Upper lobe of left lung (tissue), 6 donors: Measurements from ENCODE around the gene ASB2. TPM values are rescaled to one million over a fixed set of nuclear protein-coding genes. Genes with fewer than 3 reads are reported as not detected.
A peak's percentile ranks its signal among the peaks of the same experiment; 100 is the strongest.

Source experiments
- ATAC-seq, 2 donors: fragments of 200-7000 bp; cut with Tn5 transposase; one replicate each; pipeline ENCODE4 v1.9.1; 2022; ENCODE audit warnings: mild to moderate bottlenecking in 2 of 2, moderate library complexity in 2 of 2; ENCODE audit not compliant: low FRiP score in 2 of 2
- DNase-seq, 2 donors: peaks; one replicate each; pipeline ENCODE4 v3.0.0-alpha.2; 2019 to 2020
- H3K27ac ChIP-seq, 4 donors: fragments of 200-600 bp; sonication (generic); one replicate each; pipeline ENCODE4 v1.5.1; 2016 to 2019
- H3K27me3 ChIP-seq, 4 donors: fragments of 200-600 bp; sonication (generic); one replicate each; pipeline ENCODE4 v1.5.1; 2017 to 2019
- H3K36me3 ChIP-seq, 4 donors: fragments of 200-600 bp; sonication (generic); one replicate each; pipeline ENCODE4 v1.5.1; 2016 to 2019
- H3K4me1 ChIP-seq, 4 donors: fragments of 200-600 bp; sonication (generic); one replicate each; pipeline ENCODE4 v1.5.1; 2018 to 2019
- H3K4me3 ChIP-seq, 4 donors: fragments of 200-600 bp; sonication (generic); one replicate each; pipeline ENCODE4 v1.5.1; 2017 to 2019; ENCODE audit warnings: mild to moderate bottlenecking in 2 of 4, moderate library complexity in 1 of 4
- H3K9me3 ChIP-seq, 4 donors: fragments of 200-600 bp; sonication (generic); one replicate each; pipeline ENCODE4 v1.5.1; 2018 to 2019
- EP300 ChIP-seq, 4 donors: sonication (generic); formaldehyde crosslinking; IDR thresholded peaks; one replicate each; pipeline ENCODE4 v1.5.1; 2017; ENCODE audit warnings: antibody characterized with exemption in 4 of 4, control low read depth in 2 of 4
- POLR2A ChIP-seq, 4 donors: fragments of 450-650 bp; IDR thresholded peaks; one replicate each; pipeline ENCODE4 v1.5.1; 2016 to 2017; ENCODE audit warnings: antibody characterized with exemption in 4 of 4, mild to moderate bottlenecking in 2 of 4
- POLR2AphosphoS5 ChIP-seq, 2 donors: sonication (generic); formaldehyde crosslinking; IDR thresholded peaks; one replicate each; pipeline ENCODE4 v1.5.1; 2017; ENCODE audit warnings: antibody characterized with exemption in 2 of 2
- WGBS, 2 donors: methylation state at CpG; one replicate each; pipeline ENCODE4 v1.1.5; 2017 to 2018; 5-methylcytosine and 5-hydroxymethylcytosine counted together
- total RNA-seq, 6 donors: library from RNA; depleted of rRNA in 4 of 6; stranded (reverse); fragments of >200 nt in 4 of 6; gene quantifications; one replicate each; pipeline versions ENCODE4 v1.1.0 to v1.2.1, GENCODE V29; 2016 to 2021
- TF ChIP-seq, protein P1 (sequence below), 6 experiments: fragments of 450-650 bp in 4 of 6; fragments of 200-600 bp in 2 of 6; sonication (generic) in 2 of 6; IDR thresholded peaks; one replicate each; pipeline ENCODE4 v1.5.1; 2016 to 2019; ENCODE audit warnings: antibody characterized with exemption in 6 of 6
- donor health status: DM: no; HTN: no; CAD: no; lungs with moderate emphysema.
- donor health status: DM: no; HTN: yes; CAD: no; lungs with severe emphysema.

Gene ASB2
- total RNA-seq, 6 donors from 2014 or later = 0.76 to 2.2 (median 1.9) TPM; not detected in 1

GRCh38 chr14:93986955-93987354, 10.6 kb upstream of the ASB2 start:
- Histone ChIP-seq H3K4me1 (no peaks in the 10 kb centered on the region), H3K27ac (no peak overlapping the region), H3K9me3 (no peaks in the 10 kb centered on the region), H3K36me3 (no peaks in the 10 kb centered on the region), H3K4me3 (no peak overlapping the region), H3K27me3 (no peaks in the 10 kb centered on the region)
- TF ChIP-seq POLR2A (IDR thresholded peaks at IDR 0.05) (no peak), EP300 (IDR thresholded peaks at IDR 0.05) (no peak), POLR2AphosphoS5 (IDR thresholded peaks at IDR 0.05) (no peak)
- TF ChIP-seq, protein P1, sequence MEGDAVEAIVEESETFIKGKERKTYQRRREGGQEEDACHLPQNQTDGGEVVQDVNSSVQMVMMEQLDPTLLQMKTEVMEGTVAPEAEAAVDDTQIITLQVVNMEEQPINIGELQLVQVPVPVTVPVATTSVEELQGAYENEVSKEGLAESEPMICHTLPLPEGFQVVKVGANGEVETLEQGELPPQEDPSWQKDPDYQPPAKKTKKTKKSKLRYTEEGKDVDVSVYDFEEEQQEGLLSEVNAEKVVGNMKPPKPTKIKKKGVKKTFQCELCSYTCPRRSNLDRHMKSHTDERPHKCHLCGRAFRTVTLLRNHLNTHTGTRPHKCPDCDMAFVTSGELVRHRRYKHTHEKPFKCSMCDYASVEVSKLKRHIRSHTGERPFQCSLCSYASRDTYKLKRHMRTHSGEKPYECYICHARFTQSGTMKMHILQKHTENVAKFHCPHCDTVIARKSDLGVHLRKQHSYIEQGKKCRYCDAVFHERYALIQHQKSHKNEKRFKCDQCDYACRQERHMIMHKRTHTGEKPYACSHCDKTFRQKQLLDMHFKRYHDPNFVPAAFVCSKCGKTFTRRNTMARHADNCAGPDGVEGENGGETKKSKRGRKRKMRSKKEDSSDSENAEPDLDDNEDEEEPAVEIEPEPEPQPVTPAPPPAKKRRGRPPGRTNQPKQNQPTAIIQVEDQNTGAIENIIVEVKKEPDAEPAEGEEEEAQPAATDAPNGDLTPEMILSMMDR (IDR thresholded peaks at IDR 0.05) = no peak
- WGBS, 2 donors = 75 to 91% methylated on average over 6 to 9 of the region's 9 CpGs
- no peak for ATAC-seq
- no peak for DNase-seq

DNA sequence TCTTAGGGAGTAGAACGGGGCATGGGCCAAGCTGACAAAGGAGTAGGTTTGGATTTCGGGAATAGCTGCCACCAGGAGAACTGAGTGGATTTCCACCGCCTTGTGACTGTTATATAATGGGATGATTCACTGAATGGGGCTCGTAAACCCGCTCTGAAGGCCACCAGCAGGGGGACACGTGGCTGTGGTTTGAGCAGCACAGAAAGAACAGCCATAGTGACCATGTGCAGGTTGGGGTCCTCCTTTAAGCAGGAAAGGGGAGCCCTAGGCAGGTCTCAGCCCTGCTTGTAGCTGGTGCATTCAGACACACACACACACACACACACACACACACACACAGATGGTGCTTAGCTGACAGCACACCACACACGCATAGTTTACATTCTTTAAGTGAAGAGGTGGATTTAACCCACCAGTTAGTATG, 8.6 kb upstream of the ASB2 start:
- Histone ChIP-seq H3K27me3 (no peaks in the 10 kb centered on the region), H3K36me3 (no peaks in the 10 kb centered on the region), H3K4me3 (no peak overlapping the region), H3K4me1 (no peaks in the 10 kb centered on the region), H3K27ac (no peak overlapping the region), H3K9me3 (no peaks in the 10 kb centered on the region)
- DNase-seq (no peak), ATAC-seq (no peak)
- TF ChIP-seq, protein P1 (IDR thresholded peaks at IDR 0.05) = peak in 2 of 6 experiments; percentile 8 to 22
- TF ChIP-seq POLR2AphosphoS5 (IDR thresholded peaks at IDR 0.05) = no peak
- TF ChIP-seq POLR2A (IDR thresholded peaks at IDR 0.05) = no peak
- WGBS, 2 donors = 59 to 65% methylated on average over 4 to 7 of the region's 7 CpGs

DNA sequence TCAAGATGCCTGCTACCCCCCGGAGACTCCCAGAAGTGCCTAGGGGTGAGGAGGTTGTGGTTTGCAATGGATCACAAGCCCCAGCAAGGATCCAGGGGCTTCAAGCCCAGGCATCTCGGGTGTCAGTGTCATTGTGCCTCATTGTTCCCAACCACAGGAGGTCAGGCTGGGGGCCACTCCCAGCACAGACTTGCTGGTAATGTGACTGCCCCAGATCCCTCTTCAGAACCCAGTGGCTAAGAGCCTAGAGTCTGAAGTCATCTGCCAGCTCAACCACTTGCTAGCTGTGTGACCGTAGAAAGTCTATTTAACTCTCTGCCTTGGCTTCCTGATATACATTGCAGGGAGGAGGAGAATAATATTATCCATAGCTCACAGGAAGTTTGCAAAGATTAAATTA, 7.7 kb upstream of the ASB2 start:
- DNase-seq = no peak
- no peaks in the 10 kb centered on the region for H3K4me1 ChIP-seq
- H3K4me3 ChIP-seq = no peak overlapping the region
- no peak overlapping the region for H3K27ac ChIP-seq
- H3K27me3 ChIP-seq = no peaks in the 10 kb centered on the region
- no peak for ATAC-seq
- H3K36me3 ChIP-seq = no peaks in the 10 kb centered on the region
- WGBS, 2 donors = 79 to 82% methylated on average over 2 to 3 of the region's 3 CpGs
- no peaks in the 10 kb centered on the region for H3K9me3 ChIP-seq
- TF ChIP-seq POLR2A (IDR thresholded peaks at IDR 0.05) = no peak
- no peak for TF ChIP-seq POLR2AphosphoS5 (IDR thresholded peaks at IDR 0.05)
- TF ChIP-seq, protein P1 (IDR thresholded peaks at IDR 0.05) = no peak
- no peak for TF ChIP-seq EP300 (IDR thresholded peaks at IDR 0.05)

DNA sequence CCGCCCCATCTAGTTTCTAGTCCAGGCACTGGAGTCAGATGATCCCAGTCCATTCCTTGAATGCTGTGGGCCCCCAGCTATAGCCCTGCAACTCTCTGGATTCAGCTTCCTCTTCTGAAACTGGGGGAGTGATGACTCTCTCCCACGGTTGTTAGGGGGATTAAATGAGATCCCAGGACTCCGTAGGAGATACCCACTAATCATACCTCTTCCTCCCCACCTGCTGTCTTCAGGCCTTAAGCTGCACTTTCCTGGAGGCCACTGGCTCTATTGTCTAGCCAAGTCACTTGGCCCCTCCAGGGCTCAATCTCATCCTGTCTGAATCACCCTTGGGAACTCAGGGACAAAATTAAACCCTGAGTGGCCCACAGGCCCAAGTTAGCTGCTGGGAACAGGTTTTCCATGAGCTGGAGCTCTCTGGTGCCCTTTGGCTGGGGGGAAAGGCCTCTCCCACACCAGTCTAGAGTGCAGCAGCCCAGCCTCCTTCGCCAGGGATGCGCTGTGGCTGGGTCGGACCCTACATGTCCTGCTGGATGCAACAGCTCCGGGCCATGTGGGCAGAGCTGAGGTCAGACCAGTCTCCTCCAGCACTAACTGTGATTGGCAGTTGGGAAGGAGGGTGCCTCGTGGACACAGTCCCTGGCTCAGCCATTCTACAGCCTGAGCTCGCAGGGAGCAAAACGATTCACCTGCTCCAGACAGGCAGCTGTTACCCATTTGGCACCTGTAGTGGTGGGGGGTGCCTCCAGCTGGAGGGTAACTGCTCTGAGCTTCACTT, 6.0 kb upstream of the ASB2 start:
- ATAC-seq (no peak), DNase-seq (no peak)
- Histone ChIP-seq H3K27ac (no peak overlapping the region), H3K4me3 (no peak overlapping the region), H3K36me3 (no peaks in the 10 kb centered on the region), H3K9me3 (no peaks in the 10 kb centered on the region), H3K27me3 (no peaks in the 10 kb centered on the region), H3K4me1 (no peaks in the 10 kb centered on the region)
- 74 to 88% methylated on average over 6 to 10 of the region's 10 CpGs for whole genome bisulfite sequencing, 2 donors
- TF ChIP-seq POLR2AphosphoS5 (IDR thresholded peaks at IDR 0.05) (no peak), POLR2A (IDR thresholded peaks at IDR 0.05) (no peak), EP300 (IDR thresholded peaks at IDR 0.05) (no peak)
- TF ChIP-seq, protein P1 (IDR thresholded peaks at IDR 0.05) = no peak
